ENCODE measurements around the gene AP3B1. TPM values are rescaled to one million over a fixed set of nuclear protein-coding genes. Genes with fewer than 3 reads are reported as not detected.

Gene AP3B1
- total and polyA plus RNA-seq, 2 of the 8 experiments (the other 6 are each of a cell fraction or from before 2014, with no cell fraction given) = 45.8 to 48.3 TPM

DNA sequence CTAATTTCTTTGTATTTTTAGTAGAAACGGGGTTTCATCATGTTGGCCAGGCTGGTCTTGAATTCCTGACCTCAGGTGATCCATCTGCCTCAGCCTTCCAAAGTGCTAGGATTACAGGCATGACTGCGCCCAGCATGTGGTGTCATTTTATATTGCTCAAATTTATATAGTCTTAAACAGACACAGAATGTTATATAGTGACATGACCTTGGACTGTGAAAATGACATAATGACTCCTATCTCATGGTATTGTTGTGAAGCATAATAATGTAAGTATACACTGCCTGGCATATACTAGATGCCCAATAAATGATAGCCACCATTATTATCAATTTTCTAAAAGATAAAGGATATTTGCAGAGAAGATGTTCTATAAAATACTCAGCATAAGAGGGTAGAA is 341.1 kb downstream of the AP3B1 start:
- Histone ChIP-seq H4K91ac (replicated peaks; ENCODE audit: insufficient read length, low read length) (no peak overlapping the region), H3K9ac (replicated peaks in 1 of 4; ENCODE audit: extremely low read depth in 1 of 4, low read depth in 3 of 4, low read length in 3 of 4) (no peak overlapping the region), H3K27me3 (replicated peaks in 1 of 4; ENCODE audit: control insufficient read depth in 3 of 4, extremely low read depth in 1 of 4, insufficient read depth in 3 of 4, low read length in 3 of 4) (peaks cover 7 to 23% (median 22%) of the 10 kb centered on the region in 4 experiments), H3K79me1 (ENCODE audit: low read depth, low read length) (no peaks in the 10 kb centered on the region), H2BK20ac (ENCODE audit: low read length) (no peak overlapping the region), H3K18ac (ENCODE audit: extremely low read depth, low read length) (no peak overlapping the region), H3K23ac (ENCODE audit: insufficient read length) (no peak overlapping the region), H4K5ac (ENCODE audit: insufficient read length, low read depth, low read length) (no peak overlapping the region), H2BK12ac (ENCODE audit: low read depth, low read length) (no peak overlapping the region), H3K4me3 (ENCODE audit: extremely low read depth in 1 of 4, insufficient read depth in 2 of 4, low read depth in 3 of 4, low read length in 4 of 4) (no peak overlapping the region), H3K4me1 (replicated peaks in 1 of 4; ENCODE audit: control insufficient read depth in 3 of 4, insufficient read depth in 4 of 4, low read length in 3 of 4) (no peaks in the 10 kb centered on the region), H4K20me1 (replicated peaks in 1 of 2; ENCODE audit: control insufficient read depth in 1 of 2, insufficient read depth in 2 of 2, low read length in 2 of 2) (no peaks in the 10 kb centered on the region), H3K27ac (ENCODE audit: low read depth, low read length) (no peak overlapping the region), H3K4ac (replicated peaks; ENCODE audit: insufficient read length, low read depth, low read length) (no peak overlapping the region), H2BK120ac (replicated peaks; ENCODE audit: low read depth, low read length) (no peak overlapping the region), H3K56ac (replicated peaks; ENCODE audit: insufficient read length, low read depth, low read length) (no peak overlapping the region), H2AK5ac (ENCODE audit: low read depth, low read length) (no peak overlapping the region), H3K4me2 (ENCODE audit: insufficient read depth in 1 of 2, low read depth in 2 of 2, low read length in 2 of 2) (no peak overlapping the region), H3K14ac (ENCODE audit: insufficient read length) (no peak overlapping the region), H2BK15ac (ENCODE audit: low read length) (no peak overlapping the region), H3K36me3 (ENCODE audit: control insufficient read depth in 2 of 4, insufficient read depth in 4 of 4, low read length in 3 of 4) (no peaks in the 10 kb centered on the region), H2BK5ac (ENCODE audit: low read depth, low read length) (no peak overlapping the region), H3K9me3 (ENCODE audit: insufficient read depth in 2 of 2, low read depth in 1 of 2, low read length in 1 of 2) (no peaks in the 10 kb centered on the region), H3K79me2 (ENCODE audit: control insufficient read depth in 1 of 2, insufficient read depth in 2 of 2, low read length in 2 of 2) (no peaks in the 10 kb centered on the region), H3K23me2 (ENCODE audit: low read depth, low read length) (peaks cover 3% of the 10 kb centered on the region; the same call in 1 of the 2 replicates), H2AFZ (ENCODE audit: low read length) (no peak overlapping the region), H4K8ac (ENCODE audit: extremely low read depth, insufficient read depth, low read length) (no peak overlapping the region)
- TF ChIP-seq MAFK (IDR thresholded peaks at IDR 0.05; ENCODE audit: low read depth, low read length) (no peak), RNF2 (IDR thresholded peaks at IDR 0.05; ENCODE audit: borderline replicate concordance, low read depth, low read length, missing control alignments, poor library complexity, severe bottlenecking) (no peak), SUZ12 (IDR thresholded peaks at IDR 0.05; ENCODE audit: low read length) (no peak), KDM5A (IDR thresholded peaks at IDR 0.05; ENCODE audit: low read length) (no peak), RAD21 (IDR thresholded peaks at IDR 0.05 in 1 of 2, conservative IDR thresholded peaks at IDR 0.05 in 1 of 2; ENCODE audit: low read depth in 2 of 2, low read length in 2 of 2) (no peak), KDM4A (IDR thresholded peaks at IDR 0.05; ENCODE audit: low read depth, low read length, severe bottlenecking) (no peak), POU5F1 (IDR thresholded peaks at IDR 0.05; ENCODE audit: low read depth, low read length) (no peak), RBBP5 (IDR thresholded peaks at IDR 0.05; ENCODE audit: borderline replicate concordance, low read depth, low read length) (no peak), BCL11A (IDR thresholded peaks at IDR 0.05; ENCODE audit: low read depth in 2 of 2, low read length in 2 of 2) (no peak), SIRT6 (IDR thresholded peaks at IDR 0.05; ENCODE audit: low read length) (no peak), EP300 (IDR thresholded peaks at IDR 0.05; ENCODE audit: borderline replicate concordance in 1 of 2, low read depth in 2 of 2, low read length in 2 of 2) (no peak), EGR1 (IDR thresholded peaks at IDR 0.05; ENCODE audit: borderline replicate concordance, low read depth, low read length) (no peak), GTF2F1 (IDR thresholded peaks at IDR 0.05; ENCODE audit: borderline replicate concordance, low read depth, low read length) (no peak), TAF7 (optimal IDR thresholded peaks at IDR 0.05; ENCODE audit: borderline replicate concordance, low read depth, low read length) (no peak)
- CTCF ChIA-PET (ENCODE audit: partially characterized antibody) = interaction anchor here (0.7 kb wide), 1 partner anchor 317 kb away, joined by 3 read pairs; no protein-coding TSS in a partner anchor
- POLR2A ChIA-PET (ENCODE audit: partially characterized antibody) = no interaction called here
- FAIRE-seq = no peak
- no peak for DNase-seq (ENCODE audit: low read depth in 1 of 2, low spot score in 2 of 2)
- WGBS, 2 experiments (ENCODE audit: extremely low coverage in 1 of 2, insufficient coverage in 1 of 2, insufficient read length in 1 of 2, insufficient replicate concordance in 2 of 2, low coverage in 1 of 2, low lambda C conversion rate in 2 of 2, missing lambda C conversion rate in 1 of 2) = 82% methylated on average over 2 of the region's 2 CpGs; no CpG with 5 or more reads in 1 of the 2 experiments

Measured in H1 (cell line).